HuH-7.5 (cell line): ENCODE results near the gene CACNA1B.

Experiments
- DNase-seq: peaks from one replicate; pipeline ENCODE4 v3.0.0; 2011; ENCODE audit warnings: low spot score

The CACNA1B gene

DNA sequence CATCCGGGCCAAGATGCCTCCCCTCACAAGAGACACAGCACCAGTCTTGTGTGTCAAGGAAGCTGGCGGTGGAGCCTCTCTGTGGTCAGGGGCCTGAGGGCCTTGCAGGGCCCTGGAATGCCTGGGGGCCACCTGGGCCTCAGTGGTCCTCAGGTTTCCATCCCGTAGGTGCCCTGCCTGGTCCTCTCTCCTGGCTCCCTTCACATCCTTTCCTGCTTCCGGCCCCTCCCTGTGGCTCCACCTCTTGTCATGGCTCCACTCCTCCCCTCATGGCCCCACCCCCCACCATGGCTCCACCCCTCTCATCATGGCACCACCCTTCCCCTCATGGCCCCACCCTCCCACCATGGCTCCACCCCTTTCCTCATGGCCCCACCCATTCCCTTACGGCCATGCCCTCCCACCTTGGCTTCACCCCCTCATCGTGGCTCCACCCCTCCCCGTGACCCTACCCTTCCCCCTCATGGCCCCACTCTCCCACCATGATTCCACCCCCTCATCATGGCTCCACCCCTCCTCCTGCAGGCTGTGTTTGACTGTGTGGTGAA is 175.8 kb downstream of the CACNA1B start:
- DNase-seq: no peak

DNA sequence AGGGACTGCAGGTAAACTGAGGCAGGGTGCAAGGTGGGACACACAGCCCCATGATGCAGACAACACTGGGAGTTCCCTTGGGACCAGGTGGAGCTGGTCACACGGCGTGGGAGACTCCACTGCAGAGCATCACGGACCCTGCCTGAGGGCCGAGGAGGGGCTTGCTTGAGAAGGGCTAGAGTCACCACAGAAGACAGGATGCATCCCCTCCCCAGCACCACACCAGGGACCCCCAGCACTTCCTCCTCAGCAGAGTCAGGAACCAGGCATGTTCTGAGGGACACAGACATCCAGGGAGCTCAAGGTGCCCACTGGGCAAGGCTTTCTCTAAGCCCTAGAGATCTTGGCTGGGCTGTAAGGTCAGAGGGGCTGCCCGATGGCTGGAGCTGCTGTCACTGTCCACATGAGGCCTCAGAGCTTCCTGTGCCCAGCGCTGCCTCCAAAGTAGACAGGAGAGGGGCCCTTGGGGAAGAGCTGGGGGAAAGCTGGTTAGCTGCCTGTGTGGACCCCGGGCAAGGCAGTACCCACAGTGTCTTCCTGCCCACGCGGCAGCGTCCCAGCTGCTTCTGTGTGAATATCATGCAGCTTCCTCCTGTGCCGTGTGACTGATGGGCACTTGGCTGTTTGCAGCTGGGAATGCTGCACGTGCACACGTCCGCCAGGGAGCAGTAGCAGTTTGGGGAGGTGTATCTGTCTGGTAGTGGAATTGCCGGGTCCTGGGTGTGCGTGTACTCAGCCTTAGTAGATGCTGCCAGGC is 176.6 kb downstream of the CACNA1B start:
- no peak for DNase-seq

DNA sequence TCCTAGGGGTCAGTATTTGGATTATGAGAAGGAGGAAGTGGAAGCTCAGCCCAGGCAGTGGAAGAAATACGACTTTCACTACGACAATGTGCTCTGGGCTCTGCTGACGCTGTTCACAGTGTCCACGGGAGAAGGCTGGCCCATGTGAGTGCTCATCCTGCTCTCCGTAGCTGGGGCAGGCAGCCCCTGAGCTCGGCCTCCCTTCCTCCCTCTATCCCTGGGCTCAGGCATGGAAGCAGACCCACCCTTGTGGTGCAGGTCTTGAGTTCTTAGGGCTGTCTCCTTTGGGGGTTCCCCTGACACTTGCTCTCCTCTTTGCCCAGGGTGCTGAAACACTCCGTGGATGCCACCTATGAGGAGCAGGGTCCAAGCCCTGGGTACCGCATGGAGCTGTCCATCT is 180.1 kb downstream of the CACNA1B start:
- no peak for DNase-seq

DNA sequence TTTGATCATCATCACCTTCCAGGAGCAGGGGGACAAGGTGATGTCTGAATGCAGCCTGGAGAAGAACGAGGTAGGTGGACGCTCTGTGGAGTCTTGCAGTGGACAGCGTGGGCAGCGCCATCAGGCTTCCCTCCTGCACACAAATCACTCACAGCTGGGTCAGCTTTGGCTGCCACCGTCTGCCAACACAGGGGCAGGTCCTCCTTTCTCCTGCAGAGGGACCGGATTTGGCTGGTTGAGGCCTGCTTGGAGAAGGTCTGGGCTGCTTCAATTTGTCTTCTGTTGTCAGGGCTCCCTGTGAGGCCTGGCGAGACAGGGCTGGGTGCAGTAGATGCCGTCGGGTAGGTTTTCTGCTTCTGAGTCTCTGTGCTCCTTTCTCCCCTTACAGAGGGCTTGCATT is 180.6 kb downstream of the CACNA1B start:
- DNase-seq: no peak

DNA sequence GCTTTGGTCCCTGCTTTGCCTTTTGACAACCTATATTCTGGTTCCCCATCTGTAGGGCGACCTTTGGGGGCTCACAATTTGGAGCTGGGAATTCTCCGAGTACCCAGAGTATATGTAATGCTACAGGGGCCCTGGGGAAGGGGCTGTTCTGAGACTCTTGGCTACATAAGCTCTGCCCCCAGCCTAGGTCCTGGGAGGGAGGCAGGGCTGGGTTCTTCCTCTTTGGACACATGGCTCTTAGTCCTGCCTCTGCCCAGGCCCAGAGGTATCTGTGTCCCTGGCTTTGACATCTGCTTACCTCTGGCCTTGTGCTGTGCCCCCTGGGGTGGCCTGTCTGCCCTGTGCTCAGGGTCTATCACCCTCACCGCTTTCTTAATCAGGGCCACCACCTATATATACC is 181.6 kb downstream of the CACNA1B start:
- no peak for DNase-seq

DNA sequence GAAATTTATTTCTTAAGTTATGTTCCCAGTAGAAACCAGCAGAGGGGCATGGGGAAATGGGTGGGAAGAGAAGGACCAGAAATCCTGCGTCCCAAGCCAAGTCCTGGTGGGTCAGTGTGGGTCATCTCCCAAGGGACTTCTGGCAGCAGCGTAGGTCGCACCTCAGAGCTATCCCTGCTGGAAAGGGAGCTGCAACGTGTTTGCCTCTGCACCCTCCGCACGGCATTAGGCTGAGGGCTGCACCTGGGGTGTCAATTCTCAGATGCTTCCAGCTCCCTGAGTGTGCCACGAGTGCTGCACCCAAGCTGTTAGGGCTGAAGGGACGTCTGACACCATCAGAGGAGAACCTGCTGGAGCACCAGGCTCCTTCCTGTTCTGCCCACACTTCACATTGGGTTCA is 182.8 kb downstream of the CACNA1B start:
- DNase-seq: no peak

DNA sequence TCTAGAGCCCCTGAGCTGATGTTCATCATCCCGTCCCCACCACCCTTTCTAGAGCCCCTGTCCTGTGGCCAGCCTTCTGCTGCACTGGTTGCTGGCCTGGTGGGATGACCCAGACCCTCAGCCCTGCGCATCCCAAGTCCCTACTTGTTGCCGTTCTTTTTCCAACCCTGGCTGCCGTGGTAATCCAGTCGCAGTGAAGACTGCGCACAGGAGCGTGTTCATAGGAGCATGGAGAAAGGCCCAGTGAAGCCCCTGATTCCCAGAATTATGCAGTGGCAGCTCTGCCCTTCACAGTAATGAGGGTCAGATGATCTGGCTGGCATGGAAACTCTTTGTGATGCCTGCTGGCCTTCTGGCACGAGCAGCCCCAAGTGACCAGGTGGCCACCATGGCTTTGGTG is 183.3 kb downstream of the CACNA1B start:
- no peak for DNase-seq

DNA sequence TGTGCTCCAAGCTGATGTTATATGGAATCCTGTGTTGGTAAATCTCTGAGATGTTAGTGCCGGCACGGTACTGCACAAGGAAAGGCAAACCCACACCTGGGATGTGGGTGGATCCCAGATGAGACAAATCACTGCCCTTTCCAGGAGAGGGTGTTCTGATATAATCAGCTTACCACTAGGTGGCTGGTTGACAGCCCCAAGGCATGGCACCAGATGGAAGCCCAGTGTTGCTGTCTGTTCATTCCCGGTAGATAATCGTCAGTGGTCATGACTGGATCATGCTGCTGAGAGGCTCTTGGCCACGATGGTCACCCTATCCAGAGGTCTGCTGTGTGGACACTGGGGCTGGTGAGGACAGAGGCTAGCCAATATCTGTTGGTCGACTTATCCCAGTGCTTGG is 184.0 kb downstream of the CACNA1B start:
- no peak for DNase-seq

DNA sequence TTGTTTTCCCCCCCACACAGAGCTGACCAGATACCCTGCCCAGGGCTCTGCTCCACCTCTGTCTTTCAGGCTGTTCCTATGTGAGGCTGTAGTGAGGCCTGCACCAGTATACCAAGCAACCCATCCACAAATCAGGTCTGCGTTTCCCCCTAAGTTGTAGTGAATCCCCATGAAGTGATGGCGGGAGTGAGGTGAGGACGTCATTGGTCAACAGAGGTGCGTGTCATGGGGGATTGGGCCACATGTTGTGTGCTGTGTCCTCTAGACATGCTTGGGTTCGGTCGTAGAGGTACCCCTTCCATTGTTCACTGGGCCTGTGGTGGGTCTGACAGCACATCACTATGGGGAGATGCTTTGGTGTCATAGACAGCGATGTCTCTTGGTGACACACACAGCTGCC is 184.6 kb downstream of the CACNA1B start:
- no peak for DNase-seq

DNA sequence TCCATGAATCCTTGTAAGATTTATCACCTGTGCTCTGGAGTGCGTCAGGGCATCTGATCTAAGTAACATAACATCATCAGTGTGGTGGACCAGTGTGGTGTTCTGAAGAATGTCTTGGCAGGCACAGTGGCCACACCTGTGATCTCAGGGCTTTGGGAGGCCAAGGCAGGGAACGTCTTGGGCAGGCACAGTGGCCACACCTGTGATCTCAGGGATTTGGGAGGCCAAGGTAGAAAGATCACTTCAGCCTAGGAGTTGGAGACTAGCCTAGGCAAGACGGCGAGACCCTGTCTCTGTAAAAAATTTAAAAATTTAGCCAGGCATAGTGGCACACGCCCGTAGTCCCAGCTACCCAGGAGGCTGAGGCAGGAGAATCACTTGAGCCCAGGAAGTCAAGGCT is 185.5 kb downstream of the CACNA1B start:
- DNase-seq: no peak

DNA sequence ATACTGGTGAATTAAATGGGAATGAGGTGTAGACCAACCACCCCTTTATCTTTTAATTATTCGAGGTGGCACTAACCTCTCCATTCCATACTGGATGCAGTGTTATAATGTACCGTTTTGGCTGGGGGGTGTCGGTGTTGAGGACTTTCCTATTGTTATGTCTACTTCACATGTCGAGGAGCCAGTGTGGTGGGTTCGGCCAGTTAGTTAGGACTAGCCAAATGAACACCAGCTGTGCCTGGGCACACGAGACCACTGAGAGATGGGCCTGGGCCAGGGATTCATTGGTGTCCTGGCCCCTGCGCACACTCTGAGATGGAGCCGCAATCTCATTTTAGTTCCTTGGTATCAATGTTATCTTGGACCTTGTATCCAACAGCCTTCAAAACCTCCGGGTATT is 186.2 kb downstream of the CACNA1B start:
- DNase-seq: no peak

DNA sequence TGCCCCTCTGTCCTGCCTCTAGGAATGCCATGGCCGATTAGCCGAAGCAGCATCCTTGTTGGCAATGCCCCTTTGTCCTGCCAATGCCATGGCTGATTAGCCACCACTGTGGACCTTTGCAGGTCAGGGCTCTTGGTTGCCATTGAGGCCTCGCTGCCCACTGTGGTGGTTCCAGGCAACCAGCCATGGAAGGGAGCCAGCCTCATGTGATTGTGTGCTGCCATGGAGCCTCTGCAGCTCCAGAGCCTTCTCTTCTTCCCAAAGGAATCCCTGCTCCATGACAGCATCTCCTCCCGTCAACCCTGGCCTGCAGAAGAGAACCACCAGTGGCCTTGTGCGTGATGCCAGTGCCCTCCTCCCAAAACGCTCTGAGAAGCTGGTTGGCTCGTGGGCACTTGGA is 187.0 kb downstream of the CACNA1B start:
- DNase-seq: no peak

DNA sequence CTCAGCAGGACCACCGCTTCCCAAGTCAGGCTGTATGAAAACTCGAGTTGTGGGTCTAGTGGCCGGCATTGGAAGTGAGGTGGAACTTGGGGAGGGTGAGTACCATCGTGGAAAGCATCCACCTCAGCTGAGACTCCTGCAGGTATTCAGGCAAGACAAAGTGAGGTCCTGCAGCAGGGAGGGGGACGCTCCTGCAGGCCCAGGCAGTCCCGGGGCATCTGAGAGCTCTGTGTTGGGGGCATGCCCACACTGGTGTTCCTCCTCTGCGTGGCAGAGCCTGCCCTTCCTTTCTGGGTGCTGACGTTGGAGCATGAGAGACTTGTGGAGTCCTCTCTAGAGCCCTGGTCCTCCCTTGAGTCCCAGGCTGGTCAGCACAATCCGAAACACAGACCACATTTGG is 187.7 kb downstream of the CACNA1B start:
- DNase-seq: no peak

DNA sequence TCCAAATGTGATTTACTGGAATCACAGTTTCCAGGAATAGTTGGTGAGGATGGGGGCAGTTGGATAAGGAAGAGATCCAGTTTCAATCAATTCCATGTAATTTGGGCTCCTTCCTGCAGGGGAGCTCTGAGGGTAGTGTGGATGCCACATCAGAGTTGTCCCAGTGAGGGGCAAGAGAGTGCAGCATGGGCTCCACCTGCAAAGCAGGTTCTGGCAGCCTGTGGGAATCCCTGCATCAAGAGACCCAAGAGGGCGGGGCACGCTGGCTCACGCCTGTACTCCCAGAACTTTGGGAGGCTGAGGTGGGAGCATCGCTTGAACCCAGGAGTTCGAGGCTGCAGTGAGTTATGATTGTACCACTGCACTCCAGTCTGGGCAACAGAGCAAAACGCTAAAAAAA is 188.5 kb downstream of the CACNA1B start:
- peak; percentile 38 for DNase-seq

DNA sequence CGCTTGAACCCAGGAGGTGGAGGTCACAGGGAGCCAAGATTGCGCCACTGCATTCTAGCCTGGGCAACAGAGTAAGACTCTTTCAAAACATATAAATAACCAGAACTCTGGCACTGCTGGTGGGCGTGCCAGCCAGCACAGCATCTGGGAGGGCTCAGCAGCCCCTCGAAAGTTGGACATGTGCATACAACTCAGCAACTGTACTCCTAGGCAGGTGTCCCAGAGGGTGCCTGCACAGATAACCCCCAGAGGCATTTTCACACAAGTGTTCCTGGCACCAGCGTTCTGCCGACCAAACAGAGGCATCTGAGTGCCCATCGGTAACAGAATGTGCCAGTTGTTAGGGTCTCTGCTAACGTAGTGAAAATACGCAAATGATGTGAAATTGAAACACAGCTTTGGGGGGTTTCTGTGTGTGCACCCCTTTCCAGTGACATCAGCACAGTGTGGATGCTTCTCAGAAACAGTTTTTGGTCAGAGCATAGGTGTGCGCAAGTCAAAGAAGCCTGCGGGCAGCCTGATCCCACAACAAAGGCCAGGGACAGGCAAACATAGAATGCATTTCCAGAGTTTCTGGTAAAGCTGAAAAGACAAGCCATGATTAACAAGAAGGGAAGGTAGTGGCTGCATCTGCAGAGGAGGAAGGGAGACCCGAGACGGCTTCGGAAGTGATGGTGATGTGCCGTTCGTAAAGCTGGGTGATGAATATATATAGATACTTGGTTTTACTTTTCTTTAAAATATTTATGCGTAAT is 190.2 kb downstream of the CACNA1B start:
- DNase-seq: no peak

DNA sequence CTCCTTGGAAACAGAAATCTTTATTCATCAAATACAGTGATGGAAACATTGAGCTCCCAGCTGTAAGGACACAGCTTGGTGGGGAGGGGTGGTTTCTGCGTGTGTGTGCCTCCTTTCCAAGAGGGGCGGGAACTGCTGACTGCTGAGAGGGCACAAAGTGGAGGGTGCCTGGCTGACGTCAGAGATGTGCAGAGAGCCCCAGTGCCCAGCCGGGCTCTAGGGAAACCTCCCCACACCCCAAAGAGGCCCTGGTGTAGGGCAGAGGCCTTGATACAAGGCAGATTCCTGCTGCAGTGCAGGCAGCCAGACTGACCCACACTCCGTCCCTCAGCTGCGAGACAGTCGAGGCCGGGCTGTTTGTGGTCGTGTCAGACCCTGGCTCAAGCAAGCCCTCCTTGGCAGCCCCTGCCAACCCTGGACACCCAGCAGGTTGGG is 191.0 kb downstream of the CACNA1B start:
- DNase-seq: no peak

DNA sequence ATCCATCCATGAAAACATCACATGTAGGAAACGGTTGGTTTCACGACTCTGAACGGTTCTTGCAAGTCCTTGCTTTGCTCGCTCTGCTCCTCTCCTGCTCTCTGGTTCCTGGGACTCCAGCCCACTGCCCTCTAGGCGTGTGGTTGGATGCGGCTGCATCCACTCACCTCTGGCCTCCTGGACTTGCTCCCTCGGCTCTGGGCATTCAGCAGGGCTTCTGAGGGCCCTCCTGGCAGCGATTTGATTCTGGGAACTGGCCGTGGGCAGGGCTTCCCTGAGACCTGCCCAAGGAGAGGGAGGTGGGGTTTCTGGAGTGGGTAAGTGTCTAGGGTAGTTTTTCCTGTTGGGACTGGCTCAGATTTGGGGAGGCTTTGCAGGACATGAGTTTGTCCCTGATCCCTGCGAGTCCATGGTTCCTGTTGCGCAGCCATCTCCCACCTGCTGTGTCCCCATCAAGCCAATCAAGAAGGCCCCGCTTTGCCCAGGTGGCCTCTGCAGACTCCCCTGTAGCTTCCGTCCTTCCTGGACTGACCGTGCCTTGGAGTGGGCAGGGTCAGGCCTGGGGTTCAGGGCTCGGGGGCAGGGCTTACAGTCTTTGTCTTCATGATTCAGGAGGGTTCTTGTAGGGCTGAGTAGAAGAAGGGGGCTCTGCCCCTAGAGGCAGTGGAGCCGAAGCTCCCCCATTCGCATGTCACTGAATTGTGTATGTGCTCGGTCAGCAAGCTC is 192.3 kb downstream of the CACNA1B start:
- no peak for DNase-seq

DNA sequence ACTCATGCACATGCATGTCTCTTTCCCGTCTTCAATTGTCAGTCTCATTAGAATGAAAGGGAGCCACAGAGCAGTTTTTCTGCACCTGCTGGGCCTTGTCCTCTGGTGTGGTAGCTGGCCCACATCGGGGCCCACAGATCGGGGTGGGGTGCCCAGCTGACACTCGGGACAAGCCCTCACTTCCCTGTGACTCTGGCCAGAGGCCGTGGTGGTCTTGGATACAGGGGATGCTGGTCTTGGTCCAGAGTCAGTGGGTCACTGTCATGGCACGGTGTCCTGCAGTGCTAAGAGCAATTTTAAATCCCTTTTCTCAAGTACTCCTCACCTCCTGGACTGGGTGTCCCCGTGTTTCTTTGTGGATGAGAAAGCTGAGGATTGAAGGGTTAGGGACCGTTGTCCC is 193.2 kb downstream of the CACNA1B start:
- DNase-seq: no peak

DNA sequence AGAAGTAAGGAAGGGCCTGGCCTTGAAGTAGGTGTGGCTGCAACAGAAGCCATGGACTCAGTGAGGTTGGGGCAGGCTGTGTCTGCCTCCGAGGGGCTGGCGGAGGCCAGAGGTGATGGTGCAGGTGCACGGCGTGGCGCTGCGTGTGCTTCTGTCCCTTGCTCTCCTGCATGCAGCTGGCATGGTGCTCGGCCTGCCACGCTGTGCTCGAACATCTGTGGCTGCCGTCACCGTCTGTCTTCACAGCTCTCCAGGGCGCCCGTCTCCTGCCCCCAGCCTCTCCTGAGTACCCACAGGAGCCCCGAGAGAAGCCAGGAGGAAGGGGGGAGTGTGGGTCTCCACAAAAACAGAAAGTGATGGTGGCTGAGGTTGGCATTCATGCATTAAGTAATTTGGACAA is 193.7 kb downstream of the CACNA1B start:
- DNase-seq: no peak

DNA sequence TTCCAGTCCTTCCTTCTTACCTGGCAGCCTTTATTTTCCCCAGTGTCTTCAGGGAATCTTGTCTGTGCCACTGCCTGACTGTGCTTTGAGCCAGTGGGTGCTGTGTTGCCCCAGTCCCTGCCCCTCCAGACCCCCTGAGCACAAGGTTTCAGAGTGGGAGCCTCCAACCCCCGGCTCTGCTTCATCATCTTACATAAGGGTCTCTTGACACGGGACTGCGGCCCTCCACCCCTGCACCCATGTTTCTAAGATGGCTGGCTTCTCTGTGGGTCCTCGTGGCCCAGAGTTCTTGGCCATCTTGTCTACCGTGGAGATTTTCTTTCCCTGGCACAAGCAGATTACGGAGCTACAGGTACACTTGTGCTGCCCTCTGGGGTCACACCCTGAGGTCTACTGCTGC is 194.1 kb downstream of the CACNA1B start:
- DNase-seq: no peak

DNA sequence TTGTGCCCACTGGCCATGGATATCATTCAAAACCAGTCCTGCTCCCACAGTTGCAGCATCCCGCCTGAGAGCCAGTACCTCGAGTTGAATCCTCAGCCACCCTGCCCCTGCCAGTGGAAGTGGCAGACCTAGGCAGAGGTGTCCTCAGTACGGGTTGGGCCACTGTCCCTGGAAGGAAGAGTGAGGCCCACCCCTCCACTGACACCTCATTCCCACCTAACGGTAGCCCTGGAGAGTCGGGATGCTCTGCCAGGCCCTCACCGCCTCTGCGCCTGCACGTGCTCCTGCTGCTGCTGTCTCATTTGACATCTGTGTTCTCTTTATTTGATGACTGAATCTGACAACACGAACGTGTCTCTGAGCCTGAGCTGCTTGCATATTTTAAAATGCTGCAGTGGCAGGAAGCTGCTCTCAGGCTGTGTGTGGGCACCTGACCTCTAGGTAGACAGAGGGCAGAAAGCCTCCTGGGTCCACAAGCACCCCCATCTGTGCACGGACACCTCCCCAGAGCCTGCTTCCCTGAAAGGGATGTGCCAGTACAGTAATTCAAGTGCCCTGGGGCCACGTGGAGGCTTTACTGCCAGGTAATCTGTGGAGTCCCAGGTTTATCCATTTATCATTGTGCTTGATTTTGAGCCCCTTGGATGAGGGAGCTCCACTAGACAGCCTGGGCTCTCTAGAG is 194.7 kb downstream of the CACNA1B start:
- no peak for DNase-seq

DNA sequence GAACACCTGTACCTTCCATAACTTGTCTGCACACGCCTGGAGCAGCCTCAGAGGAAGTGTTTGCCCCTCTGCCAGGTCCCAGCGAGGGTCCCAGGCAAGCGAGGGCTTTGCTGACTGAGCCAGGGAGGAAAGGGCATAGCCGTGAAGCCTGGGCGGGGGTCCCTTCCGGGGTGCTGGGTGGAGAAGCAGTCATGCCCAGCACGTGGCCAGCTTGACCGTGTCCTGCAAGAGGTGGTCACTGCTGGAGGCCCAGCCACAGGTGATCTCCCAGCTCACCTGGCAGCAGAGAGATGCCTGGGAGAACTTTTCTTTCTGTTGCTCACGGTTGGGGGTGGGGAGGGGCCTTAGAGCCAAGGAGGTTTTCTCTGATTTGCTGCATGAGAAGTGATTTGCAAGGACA is 195.3 kb downstream of the CACNA1B start:
- DNase-seq: no peak
